Skeletal muscle tissue (tissue), 4 donors: ENCODE results near the gene CCR3. TPM values are rescaled to one million over a fixed set of nuclear protein-coding genes. Genes with fewer than 3 reads are reported as not detected.

Experiments
- H3K27ac ChIP-seq: one replicate; pipeline ENCODE4 v1.7.0; 2013; ENCODE audit warnings: mild to moderate bottlenecking, low read depth, low read length, inconsistent platforms
- H3K27me3 ChIP-seq, 3 donors: one replicate each; pipeline ENCODE4 v1.7.0; 2013; ENCODE audit warnings: low read length in 3 of 3; ENCODE audit not compliant: control insufficient read depth in 3 of 3, insufficient read depth in 3 of 3
- H3K36me3 ChIP-seq, 3 donors: one replicate each; pipeline ENCODE4 v1.7.0; 2013; ENCODE audit warnings: low read length in 3 of 3; ENCODE audit not compliant: control insufficient read depth in 3 of 3, insufficient read depth in 3 of 3
- H3K4me1 ChIP-seq, 3 donors: one replicate each; pipeline ENCODE4 v1.7.0; 2013; ENCODE audit warnings: low read length in 3 of 3, mild to moderate bottlenecking in 3 of 3; ENCODE audit not compliant: control insufficient read depth in 3 of 3, insufficient read depth in 3 of 3
- H3K4me3 ChIP-seq, 3 donors: one replicate each; pipeline ENCODE4 v1.7.0; 2013; ENCODE audit warnings: low read length in 3 of 3
- H3K9ac ChIP-seq, 3 donors: one replicate each; pipeline ENCODE4 v1.7.0; 2013; ENCODE audit warnings: low read length in 3 of 3, mild to moderate bottlenecking in 3 of 3, moderate library complexity in 2 of 3, low read depth in 1 of 3
- H3K9me3 ChIP-seq, 3 donors: one replicate each; pipeline ENCODE4 v1.7.0; 2013; ENCODE audit warnings: low read length in 3 of 3; ENCODE audit not compliant: control insufficient read depth in 3 of 3
- total RNA-seq: library from RNA; depleted of rRNA; stranded (reverse); fragments of >200 nt; gene quantifications from one replicate; pipeline ENCODE4 v1.2.3, GENCODE V29; 2014
- donor health status: Osteomylitis.

The CCR3 gene
- total RNA-seq, 1 donor from 2014 or later = not detected

DNA sequence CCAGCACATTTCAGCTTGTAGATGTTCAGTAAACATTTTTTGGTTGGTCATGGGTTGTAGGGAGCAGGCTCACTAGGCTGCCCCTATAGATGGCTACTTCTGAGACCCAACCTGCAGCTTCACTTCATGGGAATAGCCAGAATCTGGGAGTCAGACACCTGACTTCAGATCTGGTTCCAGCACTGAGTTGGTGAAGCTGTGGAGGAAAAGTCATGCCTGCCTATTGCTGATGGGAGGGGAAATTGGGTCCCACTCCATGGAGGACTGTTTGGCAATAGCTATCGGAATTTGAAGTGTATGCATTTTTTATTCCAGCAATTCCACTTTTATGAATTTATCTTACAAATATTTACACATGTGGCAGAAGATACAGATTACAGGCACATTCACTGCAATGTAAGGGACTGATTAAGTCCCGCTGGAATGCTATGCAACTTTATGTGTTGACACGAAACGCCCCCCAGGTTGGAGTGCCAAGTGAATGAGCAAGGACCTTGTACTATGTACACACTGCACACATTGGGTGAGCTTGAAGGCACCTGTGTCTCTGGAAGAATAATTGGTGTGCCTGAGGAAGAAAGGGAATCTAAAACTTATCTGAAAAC lies 26.3 kb upstream of the CCR3 start:
- Histone ChIP-seq H3K27me3 (peaks cover 0 to 3% (median 0%) of the 10 kb centered on the region in 3 donors), H3K27ac (no peak overlapping the region), H3K4me3 (no peak overlapping the region), H3K9me3 (no peaks in the 10 kb centered on the region), H3K9ac (no peak overlapping the region), H3K36me3 (no peaks in the 10 kb centered on the region), H3K4me1 (no peaks in the 10 kb centered on the region)

DNA sequence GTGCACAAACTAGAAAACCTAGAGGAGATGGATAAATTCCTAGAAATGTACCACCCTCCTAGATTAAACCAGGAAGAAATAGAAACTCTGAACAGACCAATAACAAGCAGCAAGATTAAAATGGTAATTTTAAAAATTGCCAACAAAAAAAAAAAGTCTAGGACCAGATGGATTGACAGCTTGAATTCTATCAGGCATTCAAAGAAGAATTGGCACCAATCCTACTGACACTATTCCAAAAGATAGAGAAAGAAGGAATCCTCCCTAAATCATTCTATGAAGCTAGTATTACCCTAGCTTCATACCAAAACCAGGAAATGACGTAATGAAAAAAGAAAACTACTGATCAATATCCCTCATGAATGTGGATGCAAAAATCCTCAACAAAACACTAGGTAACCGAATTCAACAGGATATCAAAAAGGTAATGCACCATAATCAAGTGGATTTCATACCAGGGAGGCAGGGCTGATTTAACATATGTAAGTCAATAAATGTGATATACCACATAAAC lies 24.0 kb upstream of the CCR3 start:
- H3K9me3 ChIP-seq = no peaks in the 10 kb centered on the region
- peaks cover 0 to 3% (median 0%) of the 10 kb centered on the region in 3 donors for H3K27me3 ChIP-seq
- no peaks in the 10 kb centered on the region for H3K4me1 ChIP-seq
- no peaks in the 10 kb centered on the region for H3K36me3 ChIP-seq
- H3K9ac ChIP-seq = no peak overlapping the region
- H3K27ac ChIP-seq = no peak overlapping the region
- H3K4me3 ChIP-seq = no peak overlapping the region

DNA sequence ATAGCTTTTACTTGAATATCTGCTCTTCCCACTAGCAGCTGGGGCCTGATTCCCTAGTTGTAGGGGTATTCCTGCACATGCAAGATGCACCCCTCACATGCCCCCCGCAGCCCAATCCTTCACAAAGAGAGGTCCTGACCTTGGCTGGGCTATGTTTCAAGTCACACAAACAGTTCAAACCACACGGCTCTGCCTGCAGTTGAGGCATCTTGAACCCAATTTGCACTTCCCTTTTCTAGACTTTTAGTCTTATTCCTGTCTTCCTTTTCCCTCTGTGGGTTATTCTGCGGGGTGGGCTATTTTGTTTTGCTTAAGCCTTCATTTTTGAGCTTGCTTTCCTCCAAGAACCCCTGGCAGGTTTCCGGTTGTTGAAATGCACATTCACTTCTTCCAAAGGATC lies 20.9 kb upstream of the CCR3 start:
- Histone ChIP-seq H3K9ac (no peak overlapping the region), H3K27me3 (no peaks in the 10 kb centered on the region), H3K9me3 (peaks cover 0 to 3% (median 2%) of the 10 kb centered on the region in 3 donors), H3K36me3 (no peaks in the 10 kb centered on the region), H3K27ac (peak overlapping the region; percentile 23), H3K4me1 (no peaks in the 10 kb centered on the region), H3K4me3 (no peak overlapping the region)

DNA sequence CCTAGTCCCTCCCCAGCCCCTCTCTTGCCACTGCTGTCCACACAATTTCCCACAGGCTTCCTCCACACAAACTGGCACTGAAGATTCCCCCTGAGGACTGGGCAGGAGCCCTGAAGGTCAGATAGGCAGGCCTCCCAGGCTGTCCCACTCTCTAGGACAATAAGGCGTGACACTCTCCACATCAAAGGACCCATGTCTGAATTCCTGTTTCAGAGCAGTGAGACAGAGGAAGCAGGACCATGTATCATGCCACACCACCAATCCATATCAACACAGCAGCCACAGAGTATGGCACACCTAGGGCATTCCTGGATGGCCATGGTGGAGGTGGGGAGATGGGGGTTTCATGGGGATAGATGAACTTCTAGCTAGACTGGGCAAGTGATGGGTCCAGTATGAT lies 20.3 kb upstream of the CCR3 start:
- no peaks in the 10 kb centered on the region for H3K36me3 ChIP-seq
- no peaks in the 10 kb centered on the region for H3K4me1 ChIP-seq
- H3K9ac ChIP-seq = no peak overlapping the region
- H3K27me3 ChIP-seq = no peaks in the 10 kb centered on the region
- peaks cover 0 to 5% (median 2%) of the 10 kb centered on the region in 3 donors for H3K9me3 ChIP-seq
- peak overlapping the region; percentile 23 for H3K27ac ChIP-seq
- no peak overlapping the region for H3K4me3 ChIP-seq

DNA sequence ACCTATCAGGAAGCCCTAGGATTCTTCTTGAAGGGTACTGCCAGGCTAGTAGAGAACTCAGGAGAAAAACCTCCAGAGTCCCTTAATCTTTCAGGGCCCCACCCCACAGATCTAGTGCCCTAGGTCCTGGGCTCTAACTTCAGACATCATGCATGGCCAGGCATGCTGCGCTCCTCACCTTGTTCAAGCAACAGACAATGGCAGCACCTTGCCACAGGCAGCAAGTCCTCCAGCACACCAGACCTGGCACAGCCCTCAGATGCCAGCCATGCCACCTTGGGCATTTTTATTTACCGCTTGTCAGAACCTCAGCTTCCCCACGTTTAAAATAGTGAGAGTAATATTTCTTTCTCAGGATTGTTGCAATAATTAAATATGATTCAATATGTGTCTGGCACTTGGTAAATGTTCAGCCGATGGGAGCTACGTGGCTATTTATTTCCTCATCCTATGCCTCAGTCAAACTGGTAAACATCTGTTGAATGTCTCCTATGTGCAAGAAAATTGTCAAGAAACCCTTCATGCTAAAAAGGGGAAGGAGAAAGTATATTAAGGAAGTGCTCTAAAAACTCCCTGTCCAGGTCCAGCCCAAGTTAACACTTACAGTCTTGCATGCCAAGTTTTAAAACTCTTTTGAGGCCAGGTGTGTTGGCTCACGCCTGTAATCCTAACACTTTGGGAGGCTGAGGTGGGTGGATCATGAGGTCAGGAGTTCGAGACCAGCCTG lies 19.7 kb upstream of the CCR3 start:
- Histone ChIP-seq H3K27ac (no peak overlapping the region), H3K4me1 (no peaks in the 10 kb centered on the region), H3K9ac (no peak overlapping the region), H3K9me3 (peaks cover 0 to 5% (median 2%) of the 10 kb centered on the region in 3 donors), H3K27me3 (no peaks in the 10 kb centered on the region), H3K36me3 (no peaks in the 10 kb centered on the region), H3K4me3 (no peak overlapping the region)

DNA sequence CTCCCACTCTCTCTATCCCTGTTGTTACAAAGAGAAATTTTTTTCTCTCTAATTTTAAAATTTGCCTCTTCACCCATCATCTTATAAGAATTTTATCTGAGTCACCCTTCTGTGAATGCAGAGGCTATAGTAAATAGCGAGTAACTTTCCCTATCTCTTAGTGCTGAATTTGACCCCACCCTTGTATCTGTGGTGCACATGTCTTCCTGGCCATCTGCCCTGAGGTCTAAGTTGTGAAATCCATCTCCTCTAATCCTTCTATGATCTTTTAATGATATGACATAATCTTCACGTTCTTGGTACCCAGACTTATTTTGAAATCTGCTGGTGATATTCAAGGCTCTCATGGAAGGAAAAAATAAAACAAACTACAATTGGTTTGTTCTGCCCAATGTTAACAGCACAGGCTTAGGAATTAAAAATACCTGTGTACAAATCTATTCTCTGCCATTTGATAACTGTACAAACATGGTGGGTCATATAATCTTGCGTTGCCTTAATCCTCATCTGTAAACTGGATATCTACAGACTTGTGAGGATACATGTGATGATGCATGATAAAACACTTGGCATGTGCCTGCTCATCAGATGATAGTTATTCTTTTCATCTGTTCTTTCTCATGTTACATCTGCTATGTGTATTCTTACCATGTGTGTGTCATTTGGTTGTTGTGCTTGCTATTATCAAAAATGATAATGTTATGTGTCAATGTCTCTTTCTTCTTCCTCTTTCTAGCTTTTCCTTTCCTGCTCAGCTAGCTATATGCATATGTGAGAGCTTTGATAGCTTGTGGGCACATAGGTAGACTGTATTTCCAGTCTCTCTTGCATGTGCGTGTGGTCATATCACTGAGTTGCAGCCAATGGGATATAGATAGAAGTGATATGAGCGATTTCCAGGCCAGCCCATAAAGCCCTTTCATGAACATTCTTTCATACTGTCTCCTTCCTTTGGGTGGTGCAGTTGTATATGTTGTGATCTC lies 13.7 kb upstream of the CCR3 start:
- no peak overlapping the region for H3K4me3 ChIP-seq
- no peak overlapping the region for H3K27ac ChIP-seq
- H3K4me1 ChIP-seq = no peaks in the 10 kb centered on the region
- H3K9ac ChIP-seq = no peak overlapping the region
- H3K36me3 ChIP-seq = no peaks in the 10 kb centered on the region
- H3K9me3 ChIP-seq = peaks cover 0 to 5% (median 2%) of the 10 kb centered on the region in 3 donors
- H3K27me3 ChIP-seq = no peaks in the 10 kb centered on the region

DNA sequence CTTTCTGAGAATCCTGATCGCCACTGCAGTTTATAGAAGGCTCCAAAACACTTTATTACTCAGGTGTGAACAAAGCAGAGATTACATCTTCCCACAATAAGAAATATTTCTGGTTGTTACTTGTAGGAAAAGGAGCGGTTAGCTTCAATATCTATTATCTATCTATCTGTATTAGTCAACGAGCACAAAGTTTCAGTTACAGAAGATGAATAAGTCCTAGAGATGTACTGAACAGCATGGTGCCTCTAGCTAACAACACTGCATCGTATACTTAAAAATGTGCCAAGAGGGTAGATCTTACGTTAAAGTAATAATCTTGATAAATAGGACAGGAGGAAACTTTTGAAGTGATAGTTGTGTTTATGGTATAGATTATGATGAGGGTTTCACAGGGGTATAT lies 10.9 kb upstream of the CCR3 start:
- Histone ChIP-seq H3K9ac (no peak overlapping the region), H3K4me1 (no peaks in the 10 kb centered on the region), H3K9me3 (peaks cover 0 to 3% (median 0%) of the 10 kb centered on the region in 3 donors), H3K27me3 (no peaks in the 10 kb centered on the region), H3K27ac (no peak overlapping the region), H3K4me3 (no peak overlapping the region), H3K36me3 (no peaks in the 10 kb centered on the region)

DNA sequence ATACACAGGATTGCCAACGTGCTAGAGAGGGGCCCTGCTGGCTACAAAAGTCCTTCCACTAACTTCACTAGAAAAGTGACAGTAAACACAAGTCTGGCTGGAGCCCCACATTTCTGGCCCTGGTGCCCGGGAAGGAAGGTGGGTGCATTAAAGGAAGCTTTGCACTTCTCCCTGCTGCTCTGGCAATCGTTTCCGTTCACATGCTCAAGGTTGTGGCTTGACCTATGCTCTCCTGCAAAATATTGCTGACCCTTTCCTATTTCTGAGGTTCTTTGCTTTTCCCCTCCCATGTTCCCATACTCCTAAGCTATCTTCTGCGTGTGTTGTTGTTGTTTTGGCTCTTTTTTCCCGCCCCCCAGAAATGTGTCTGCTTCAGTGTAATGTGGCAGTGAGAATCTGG lies 9.1 kb upstream of the CCR3 start:
- H3K27ac ChIP-seq = no peak overlapping the region
- H3K9me3 ChIP-seq = no peaks in the 10 kb centered on the region
- H3K4me3 ChIP-seq = no peak overlapping the region
- H3K9ac ChIP-seq = no peak overlapping the region
- no peaks in the 10 kb centered on the region for H3K27me3 ChIP-seq
- H3K36me3 ChIP-seq = no peaks in the 10 kb centered on the region
- no peaks in the 10 kb centered on the region for H3K4me1 ChIP-seq

DNA sequence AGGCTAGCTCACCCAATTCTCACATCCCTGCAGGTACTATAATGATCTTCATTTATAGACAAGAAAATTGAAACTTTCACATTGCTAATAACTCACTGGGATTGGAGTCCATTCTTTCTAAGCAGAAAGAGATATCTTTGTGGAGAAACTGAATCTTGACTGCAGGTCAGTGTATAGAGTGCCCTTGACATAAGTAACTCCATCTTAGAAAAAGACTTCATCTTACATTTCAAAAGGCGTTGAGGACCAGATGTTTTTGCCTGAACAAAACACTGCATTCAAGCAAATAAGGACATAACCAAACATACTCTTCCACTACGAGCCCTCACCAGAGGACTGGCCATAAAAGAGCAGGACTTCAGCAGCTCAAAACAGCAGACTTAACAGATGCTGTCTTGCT lies 6.8 kb upstream of the CCR3 start:
- Histone ChIP-seq H3K9me3 (no peaks in the 10 kb centered on the region), H3K27me3 (no peaks in the 10 kb centered on the region), H3K9ac (no peak overlapping the region), H3K36me3 (no peaks in the 10 kb centered on the region), H3K27ac (no peak overlapping the region), H3K4me1 (no peaks in the 10 kb centered on the region), H3K4me3 (no peak overlapping the region)
